GM18868 (cell line): ENCODE measurements around the gene LHFPL3.
A peak's percentile ranks its signal among the peaks of the same experiment; 100 is the strongest.
"Not testable (repeated sequence)": the region's sequence is repeated elsewhere in the genome, so short reads cannot be mapped to it uniquely, and the experiment has no call there.

Source experiments
- ATAC-seq: cut with Tn5 transposase; IDR thresholded peaks from one replicate; pipeline ENCODE4 v1.9.1; 2021; ENCODE audit warnings: mild to moderate bottlenecking, moderate library complexity; ENCODE audit not compliant: unreplicated experiment

LHFPL3 gene

DNA sequence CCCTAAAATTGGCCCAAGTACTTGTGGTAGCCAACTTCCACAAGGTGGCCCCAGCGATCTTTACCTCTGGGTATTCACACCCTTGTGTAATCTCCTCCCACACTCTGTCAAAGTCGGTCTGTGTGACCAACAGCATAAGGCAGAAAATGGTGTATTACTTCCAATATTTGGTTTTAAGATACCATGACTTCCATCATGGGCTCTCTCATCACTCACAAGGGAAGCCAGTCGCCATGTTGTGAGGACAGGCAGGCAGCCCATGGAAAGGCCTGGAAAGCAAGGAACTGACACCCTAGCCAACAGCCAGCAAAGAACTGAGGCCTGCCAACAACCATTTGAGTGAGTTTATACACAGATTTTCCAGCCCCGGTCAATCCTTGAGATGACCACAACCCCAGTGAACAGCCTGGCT, 594.6 kb downstream of the LHFPL3 start:
- ATAC-seq: peak; percentile 96

DNA sequence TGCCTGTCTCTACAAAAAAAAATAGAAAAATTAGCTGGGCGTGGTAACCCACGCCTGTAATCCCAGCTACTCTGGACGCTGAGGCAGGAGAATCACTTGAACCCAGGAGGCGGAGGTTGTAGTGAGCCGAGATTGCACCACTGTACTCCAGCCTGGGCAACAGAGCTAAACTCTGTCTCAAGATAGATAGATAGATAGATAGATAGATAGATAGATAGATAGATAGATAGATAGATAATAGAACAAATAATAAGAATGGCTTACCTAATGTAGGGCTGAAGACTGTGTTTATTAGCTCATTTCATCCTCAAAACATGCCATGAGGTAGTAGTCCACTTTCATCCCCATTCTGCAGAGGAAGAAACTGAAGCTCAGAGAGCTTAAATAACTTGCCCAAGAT, 597.8 kb downstream of the LHFPL3 start:
- not testable (repeated sequence) for ATAC-seq

DNA sequence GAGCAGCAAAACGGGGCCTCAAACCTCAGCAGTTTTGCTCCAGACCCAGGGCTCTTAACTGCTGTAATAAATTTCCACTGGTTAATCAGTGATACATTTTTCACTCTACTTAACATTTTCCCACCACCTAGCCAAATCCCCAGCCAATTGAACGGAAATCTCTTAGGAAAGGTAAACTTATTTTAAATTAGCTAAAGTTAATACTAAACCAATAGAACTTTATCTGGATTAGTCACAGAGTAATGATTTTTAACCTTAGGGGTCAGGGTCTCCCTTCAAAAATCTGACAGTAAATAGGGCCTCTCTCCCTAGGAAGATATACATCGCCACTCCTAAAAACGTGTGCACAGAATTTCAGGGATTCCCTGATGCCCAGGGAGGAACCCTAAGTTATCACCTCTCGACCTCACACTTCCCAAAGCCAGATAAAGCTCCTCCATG, 598.2 kb downstream of the LHFPL3 start:
- no peak for ATAC-seq

DNA sequence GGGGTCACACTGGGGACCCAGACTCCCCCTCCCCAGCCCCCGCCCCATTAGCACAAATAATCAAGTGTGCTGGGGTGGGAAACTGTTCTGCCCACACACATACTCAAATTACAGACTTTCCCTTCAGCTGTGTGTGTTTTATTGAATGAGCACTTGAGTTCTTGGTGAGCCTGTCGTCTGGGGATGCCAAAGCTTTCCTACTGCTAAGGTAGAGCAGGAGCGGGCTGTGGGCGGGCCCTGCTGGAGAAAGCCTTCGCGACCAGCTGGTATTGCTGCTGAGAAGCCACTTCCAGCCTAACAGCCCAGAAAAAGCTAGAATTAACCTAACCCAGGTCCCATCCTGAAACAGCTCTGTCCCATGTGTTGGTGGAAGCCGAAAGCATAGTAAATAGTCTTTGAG, 598.7 kb downstream of the LHFPL3 start:
- ATAC-seq: no peak

DNA sequence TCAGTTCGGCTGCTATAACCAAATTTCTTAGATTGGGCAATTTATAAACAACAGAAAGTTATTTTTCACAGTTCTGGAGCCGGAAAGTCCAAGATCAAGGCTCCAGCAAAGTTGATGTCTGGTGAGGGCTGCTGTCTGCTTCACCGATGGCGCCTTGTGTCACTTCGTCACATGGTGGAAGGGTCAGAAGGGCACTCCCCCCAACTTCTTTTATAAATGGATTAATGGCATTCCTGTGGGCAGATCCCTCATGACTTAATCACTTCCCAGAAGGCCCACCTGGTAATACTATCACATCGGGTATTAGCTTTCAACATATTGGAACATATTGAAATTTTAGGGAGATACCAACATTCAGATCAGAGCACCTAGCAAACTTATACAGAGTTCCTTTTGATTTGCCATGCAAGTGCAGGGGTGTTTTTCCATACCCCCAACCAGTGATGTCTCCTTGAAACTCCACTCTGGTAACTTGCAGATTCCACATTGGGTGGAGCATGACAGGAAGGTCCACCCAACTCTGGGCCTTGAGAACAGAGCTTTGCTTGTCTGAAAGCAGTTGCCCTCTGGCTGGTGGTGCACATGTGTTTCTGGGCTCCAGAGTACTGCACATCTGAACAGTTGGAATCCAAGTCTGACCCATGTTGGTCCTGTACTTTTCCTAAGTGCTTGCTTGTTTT, 600.5 kb downstream of the LHFPL3 start:
- ATAC-seq: no peak

DNA sequence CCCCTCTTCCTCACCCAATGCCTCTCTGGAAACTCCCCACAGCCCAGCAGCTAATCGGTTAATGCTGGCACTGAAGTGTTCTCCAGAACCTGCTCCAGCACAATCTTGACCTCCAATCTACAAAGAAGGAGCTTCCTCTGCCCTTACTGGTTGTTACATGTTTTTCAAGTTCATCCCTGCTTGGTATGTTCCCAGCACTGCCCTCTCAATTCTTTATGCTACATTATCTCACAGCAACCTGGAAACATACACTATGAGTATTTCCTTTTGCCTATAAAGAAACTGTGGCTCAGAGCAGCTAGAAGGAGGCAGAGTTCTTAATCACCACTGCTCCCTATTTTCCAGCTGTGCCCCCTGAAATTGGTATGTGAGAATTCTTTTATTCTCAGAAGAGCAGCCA, 601.5 kb downstream of the LHFPL3 start:
- no peak for ATAC-seq

DNA sequence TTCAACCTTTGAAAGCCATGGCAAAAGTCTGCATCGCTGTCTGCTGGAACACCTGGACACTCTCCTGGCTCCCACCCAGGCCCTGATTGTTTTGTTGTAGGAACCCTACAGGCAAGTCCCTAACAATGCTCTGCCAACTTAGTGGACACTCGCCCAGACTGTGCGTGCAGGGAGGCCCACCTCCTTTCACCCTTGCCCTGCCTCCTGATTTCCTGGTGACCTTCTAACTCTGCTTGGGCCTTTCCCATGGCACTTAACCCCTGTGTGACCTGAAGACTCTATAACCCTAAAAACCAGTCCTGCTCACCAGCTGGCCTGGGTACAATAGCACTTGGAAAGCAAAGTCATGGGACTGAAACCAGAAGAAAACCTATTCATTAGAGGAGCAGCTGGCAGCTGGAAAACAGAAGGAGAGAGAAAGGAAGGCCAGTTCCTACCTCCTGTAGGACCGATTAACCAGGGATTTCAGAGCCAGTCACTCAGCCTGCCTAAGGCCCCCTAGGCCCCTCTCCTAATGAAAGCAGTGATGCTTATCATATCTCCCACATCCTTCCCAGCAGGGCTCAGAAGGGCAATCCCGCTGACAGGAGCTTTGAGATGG, 602.9 kb downstream of the LHFPL3 start:
- ATAC-seq: no peak

DNA sequence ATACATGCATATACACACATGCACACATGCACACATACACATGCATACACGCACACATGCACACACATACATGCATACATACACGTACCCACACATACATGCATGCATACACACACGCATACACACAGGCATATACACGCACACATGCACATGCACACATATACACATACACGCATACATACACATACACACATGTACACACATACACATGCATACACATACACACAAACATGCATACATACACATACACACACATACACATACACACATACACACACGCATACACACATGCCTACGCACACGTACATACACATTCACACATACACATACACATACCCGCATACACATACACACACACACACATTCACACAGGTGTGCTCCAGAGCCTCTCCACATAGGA, 604.6 kb downstream of the LHFPL3 start:
- ATAC-seq: no peak

DNA sequence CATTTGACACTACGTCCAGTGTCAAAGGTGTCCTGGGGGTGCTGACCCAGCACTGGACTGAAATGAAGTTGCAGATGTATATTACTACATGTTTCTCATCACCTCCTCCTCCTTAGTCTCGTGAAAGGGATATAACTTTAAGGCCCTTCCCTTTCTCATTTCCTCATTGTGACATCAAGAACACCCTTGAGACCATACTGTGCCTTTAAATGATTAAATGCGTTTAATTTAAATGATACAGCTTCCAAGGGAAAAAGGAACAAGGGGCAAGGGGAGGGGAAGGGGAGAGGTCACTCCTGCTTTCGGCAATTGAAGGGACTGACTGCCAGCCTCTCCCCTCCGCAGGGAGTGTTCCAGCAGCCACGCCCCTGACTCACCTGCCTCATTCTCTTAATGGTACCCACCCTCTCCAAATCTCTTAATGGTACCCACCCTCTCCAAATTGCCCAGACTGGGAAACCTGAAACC, 605.2 kb downstream of the LHFPL3 start:
- no peak for ATAC-seq

DNA sequence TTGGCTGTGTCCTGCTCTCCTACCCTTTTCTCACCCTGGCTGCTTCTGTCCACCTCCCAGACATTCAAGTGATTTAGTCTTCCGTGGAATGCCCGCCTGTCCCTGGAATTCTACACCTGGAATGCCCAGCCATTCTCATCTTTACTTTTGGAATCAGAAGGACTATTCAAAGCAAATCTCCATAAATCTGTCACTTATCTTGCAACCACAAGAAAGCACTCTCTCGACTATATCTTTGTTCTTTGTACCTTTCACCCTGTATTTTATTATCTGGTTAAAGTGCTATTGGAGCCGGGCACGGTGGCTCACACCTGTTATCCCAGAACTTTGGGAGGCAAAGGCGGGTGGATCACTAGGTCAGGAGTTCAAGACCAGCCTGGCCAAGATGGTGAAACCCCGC, 606.3 kb downstream of the LHFPL3 start:
- no peak for ATAC-seq

DNA sequence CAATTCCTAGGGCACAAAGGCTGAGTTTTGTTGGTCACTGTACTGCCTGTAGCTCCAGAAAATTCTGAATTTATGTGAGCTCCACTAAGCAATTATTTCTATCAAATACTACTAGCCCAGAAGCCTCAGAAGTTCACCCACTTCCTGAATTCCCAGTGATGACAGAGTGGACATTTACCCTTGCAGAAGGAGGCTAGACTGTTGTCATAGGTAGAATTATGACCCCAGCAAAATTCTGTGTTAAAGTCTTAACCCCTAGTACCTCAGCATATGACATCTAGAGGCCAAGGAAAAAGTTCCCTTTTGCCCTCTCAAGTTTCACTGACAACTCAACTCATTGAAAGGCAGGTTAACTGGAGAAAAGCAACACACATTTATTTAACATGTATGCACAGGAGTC, 606.9 kb downstream of the LHFPL3 start:
- no peak for ATAC-seq

DNA sequence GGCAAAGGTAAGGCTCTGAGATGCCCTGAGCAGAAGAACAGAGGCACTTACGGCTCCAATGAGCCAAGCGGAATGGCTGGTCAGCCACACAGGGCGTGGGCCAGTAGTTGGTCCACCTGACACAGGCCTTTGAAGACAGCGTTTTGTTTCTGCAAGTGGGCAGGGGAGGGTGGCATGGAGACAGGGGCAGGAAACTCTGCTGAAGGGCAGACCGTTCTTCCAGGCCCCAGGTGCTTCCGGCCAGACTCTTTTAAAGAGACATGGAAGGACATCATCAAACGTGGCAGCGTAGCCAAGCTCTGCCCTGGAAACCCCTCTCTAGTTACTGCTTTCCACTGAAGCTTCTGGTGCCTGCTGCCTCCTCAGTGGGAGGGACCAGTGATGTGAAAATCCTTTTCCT, 608.1 kb downstream of the LHFPL3 start:
- no peak for ATAC-seq

DNA sequence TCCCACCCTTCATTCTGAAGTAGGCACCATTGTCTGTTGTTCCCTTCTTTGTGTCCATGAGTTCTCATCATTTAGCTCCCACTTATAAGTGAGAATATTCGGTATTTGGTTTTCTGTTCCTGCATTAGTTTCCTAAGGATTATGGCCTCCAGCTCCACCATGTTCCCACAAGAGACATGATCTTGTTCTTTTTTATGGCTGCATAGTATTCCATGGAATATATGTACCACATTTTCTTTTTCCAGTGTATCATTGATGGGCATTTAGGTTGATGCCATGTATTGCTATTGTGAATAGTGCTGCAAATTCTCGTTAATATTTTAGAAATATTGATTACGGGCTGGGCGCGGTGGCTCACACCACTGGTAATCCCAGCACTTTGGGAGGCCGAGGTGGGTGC, 609.1 kb downstream of the LHFPL3 start:
- ATAC-seq: not testable (repeated sequence)

DNA sequence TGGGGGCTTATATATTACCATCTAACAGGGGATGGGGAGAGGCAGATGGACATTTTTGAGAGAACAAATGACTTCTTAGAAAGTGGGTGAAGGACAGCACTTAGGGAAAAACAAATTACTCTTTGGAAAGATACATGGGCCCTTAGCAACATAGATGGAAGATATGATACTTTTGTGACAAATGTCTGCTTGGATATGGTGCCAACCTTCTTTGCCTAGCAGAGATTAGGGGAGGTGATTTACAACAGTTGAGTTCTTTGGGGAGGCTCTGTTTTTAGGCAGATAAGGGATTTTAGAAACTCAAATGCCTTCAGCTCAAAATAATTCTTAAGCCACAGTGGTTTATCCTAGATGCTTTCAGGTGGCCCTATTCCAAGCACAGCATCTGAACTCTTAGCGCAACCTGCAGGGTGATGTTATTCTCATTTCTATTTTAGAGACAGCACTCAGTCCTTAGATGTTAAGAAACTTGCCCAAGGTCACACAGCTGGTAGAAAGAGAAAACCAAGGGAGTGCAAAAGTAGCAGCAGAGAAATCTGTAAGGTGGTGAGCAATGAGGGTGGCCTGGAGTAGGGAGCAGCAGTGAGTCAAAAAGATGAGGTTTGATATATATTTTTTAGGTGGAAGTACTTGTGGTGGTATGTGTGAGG, 610.5 kb downstream of the LHFPL3 start:
- no peak for ATAC-seq

DNA sequence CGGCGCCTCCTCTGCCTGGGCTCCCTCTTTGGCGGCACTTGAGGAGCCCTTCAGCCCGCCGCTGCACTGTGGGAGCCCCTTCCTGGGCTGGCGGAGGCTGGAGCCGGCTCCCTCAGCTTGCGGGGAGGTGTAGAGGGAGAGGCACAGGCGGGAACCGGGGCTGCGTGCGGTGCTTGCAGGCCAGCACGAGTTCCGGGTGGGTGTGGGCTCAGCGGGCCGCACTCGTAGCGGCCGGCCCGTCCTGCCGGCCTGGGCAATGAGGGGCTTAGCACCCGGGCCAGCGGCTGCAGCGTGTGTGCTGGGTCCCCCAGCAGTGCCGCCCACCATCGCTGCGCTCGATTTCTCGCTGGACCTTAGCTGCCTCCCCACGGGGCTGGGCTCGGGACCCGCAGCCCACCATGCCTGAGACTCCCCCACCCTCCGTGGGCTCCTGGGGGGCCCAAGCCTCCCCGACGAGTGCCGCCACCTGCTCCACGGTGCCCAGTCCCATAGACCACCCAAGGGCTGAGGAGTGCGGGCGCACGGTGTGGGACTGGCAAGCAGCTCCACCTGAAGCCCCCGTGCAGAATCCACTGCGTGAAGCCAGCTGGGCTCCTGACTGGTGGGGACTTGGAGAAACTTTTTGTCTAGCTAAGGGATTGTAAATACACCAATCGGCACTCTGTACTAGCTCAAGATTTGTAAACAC, 611.8 kb downstream of the LHFPL3 start:
- no peak for ATAC-seq

DNA sequence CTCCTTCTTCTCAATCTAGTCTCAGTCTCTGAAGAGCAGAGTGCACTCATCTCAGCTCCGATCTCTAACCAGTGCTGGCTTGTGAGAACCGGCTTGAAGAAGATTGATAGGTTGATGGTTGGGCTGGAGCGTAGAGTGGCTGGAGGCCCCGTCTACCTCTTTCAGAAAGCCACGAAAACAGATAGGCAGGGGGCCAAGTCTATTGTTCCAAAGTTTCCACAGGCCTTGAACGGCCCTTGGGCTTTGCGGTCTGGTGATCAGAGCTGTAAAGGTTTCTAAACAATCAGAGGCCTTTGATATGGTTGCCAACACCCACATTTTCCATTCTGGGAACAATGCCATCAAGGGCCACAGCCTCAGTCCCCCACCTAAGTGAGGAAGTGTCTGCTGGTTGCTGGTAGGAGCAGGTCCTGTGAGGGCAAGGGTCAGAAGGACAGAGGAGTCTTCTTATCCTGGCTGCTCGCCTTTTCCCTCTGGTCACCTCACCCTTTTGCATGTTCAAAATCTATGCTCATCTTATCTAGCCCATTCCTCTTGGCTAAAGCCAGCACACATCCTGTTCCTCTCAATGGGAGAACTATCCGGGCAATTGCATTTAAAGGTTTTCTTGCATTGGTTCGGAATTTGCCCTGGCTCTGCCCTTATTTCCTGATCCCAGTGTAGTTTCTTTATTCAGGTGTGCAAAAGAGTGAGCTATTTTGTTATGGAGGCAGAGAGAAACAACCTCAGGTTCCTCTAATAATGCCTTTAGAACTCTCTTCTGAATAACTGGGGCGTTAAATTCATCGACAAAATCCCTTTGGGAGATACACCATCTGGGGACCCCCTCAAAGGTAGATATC, 615.3 kb downstream of the LHFPL3 start:
- peak; percentile 67 for ATAC-seq

DNA sequence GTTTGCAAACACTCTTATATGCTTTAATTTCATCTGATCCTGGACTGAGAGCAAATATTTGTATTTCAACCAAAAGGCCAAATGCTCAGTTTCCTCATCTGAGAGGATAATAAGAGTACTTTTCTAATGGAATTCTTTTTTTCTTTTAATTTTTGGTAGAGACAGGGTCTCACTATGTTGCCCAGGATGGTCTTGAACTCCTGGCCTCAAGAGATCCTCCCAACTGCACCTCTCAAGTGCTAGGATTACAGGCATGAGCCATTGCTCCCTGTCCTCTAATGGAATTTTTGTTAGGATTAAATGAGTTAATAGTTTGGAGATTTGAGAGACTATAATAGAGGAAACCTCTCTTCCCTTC, 617.2 kb downstream of the LHFPL3 start:
- ATAC-seq: no peak

DNA sequence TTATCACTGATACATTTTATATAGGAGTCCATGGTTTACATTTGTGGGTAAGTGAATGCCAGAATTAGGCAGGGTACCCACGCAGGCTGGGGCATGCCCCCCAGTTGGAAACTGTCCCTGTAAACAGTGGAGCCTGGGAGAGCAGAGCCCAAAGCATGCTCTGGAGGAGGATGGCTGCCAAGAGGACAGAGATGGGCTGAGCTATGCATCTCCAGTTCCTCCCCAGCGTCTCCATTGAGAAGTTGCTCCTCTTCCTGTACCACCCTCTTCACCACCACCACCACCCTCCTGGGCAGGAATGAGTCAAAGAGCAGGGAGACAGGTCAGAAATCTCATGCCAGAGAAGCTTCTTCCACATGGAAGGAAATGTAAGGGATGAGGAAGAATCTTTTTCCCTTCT, 617.9 kb downstream of the LHFPL3 start:
- ATAC-seq: no peak

DNA sequence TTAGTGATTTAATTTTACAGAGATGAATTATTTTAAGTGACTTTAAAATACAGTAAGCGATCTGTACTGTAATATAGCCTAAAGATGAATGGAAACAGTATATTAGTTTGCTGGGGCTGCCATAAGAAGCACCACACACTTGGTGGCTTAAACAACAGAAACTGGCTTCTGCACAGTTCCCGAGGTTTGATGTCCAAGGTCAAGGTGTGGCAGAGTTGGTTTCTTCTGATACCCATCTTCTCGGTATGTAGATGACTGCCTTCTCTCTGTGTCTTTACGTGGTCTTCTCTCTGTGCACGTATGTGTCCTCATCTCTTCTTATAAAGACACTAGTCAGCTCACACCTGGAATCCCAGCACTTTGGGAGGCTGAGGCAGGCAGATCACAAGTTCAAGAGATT, 621.6 kb downstream of the LHFPL3 start:
- ATAC-seq: peak; percentile 25

DNA sequence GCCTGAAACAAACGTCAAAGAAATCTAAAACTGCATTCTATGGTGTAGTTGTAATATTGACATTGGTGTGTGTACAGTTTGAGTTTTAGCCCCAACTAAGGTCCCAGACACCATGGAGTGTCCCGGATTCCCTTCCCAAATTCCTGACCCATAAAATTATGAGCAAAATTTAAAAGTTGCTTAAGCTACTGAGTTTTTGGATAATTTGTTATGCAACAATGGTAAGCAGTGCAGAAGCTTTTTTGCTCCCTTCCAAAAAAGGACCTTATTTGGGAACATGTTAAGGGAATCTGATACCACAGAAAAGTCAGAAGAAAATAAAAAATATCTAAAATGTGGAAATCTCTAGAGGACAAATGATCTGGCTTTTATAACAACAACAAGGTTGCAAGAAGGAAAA, 622.4 kb downstream of the LHFPL3 start:
- ATAC-seq: no peak

DNA sequence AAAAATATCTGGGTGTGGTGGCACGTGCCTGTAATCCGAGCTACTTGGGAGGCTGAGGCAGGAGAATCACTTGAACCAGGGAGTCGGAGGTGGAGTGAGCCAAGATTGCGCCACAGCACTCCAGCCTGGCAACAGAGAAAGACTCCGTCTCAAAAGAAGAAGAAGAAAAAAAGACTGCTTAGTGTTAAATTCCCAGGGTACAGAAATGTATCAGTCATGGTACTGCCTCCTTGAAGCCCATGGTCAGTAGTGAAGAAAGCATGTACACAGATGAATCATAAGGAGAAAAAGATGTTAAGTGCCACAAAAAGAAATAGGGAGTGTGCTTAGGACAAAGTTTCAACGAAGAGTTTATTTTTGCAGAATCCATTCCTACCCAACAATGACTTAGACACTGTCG, 623.1 kb downstream of the LHFPL3 start:
- no peak for ATAC-seq
